NCI-H2196 treated with DMSO at 0.1 percent for 48 hours (cell line): ENCODE results near the gene PLEKHD1.
A peak's percentile ranks its signal among the peaks of the same experiment; 100 is the strongest.
"Not testable (repeated sequence)": the region's sequence is repeated elsewhere in the genome, so short reads cannot be mapped to it uniquely, and the experiment has no call there.

ENCODE experiments used
- DNase-seq: peaks from one replicate; lab custom pipeline; 2025; ENCODE audit not compliant: unreplicated experiment; lab: John Stamatoyannopoulos, UW

Gene PLEKHD1

DNA sequence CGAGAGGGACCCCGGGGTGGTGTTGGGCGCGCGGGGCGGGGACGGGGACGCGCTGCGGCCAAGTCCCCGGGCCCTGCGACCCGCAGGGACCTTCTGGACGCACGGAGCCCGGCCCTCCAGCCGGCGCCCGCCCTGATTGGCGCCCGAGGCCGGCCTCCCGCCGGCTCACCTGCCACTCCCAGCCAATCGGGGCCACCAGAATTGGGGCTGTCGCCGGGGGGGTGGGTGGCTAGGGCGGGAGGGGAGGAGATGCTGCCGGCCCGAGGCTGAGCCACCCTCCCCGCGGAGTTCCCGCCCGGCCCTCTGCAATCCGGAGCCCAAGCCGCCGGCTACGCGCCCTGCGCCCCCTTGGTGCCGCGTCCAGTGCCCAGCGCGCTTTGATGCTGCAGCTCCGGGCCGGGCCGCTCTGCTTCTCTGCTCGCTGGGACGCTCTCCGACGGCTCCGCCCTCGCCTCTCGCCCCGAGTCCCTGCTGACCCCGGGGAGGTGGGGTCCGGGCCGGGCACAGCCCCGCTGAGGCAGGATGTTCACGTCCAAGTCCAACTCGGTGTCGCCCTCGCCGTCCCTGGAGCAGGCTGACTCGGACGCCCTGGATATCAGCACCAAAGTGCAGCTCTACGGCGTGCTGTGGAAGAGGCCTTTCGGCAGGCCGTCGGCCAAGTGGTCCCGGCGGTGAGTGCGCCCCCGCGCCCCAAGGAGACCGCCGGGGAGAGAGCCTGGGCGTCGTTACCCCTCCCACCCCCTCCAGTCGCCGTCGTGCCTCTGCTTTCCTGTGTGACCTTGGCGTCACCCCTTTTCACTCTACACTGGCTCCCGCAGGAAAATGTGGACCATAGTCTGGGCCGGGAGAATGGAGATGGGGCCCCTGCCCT, at the start of gene PLEKHD1:
Gene PLEKHD1, plus strand, starts transcription at position 285 of the 871 bp plus-strand sequence. Its CDS starts 238 bp downstream, at position 523.
- DNase-seq, result peak; percentile 52

DNA sequence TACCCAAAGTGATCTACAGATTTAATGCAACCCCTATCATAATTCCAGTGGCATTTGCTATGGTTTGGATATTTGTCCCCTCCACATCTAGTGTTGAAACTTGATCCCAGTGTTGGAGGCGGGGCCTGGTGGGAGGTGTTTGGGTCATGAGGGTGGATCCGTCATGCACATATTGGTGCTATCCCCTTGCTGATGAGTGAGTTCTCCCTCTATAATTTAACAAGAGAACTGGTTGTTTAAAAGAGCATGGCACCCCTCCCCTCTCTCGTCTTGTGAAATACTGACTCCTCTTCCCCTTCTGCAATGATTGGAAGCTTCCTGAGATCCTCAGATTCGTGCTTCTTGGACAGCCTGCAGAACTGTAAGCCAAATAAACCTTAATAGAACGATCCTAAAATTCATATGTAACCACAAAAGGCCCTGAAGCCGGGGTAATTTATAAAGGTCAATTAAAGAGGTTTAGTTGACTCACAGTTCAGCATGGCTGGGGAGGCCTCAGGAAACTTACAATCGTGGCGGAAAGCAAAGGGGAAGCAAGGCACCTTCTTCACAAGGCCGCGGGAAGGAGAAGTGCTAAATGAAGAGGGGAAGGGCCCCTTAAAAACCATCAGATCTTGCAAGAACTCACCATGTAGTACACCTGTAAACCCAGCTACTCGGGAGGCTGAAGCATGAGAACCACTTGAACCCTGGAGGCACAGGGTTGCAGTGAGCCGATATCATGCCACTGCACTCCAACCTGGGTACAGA, 44.8 kb upstream of the PLEKHD1 start:
- DNase-seq, result no peak

DNA sequence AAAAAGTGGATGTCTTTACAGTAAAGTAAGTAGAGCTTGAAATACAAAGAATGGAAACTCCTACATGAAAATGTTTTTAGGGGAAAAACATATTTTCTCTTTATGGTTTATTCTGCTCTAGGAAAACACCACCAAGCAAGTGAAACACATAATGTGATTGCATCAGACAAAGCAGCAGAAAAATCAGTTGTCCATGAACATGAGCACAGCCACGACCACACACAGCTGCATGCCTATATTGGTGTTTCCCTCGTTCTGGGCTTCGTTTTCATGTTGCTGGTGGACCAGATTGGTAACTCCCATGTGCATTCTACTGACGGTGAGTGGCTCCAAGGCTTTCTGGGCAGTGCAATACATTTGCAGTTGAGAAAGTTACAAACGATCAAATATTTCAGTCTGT, 42.6 kb upstream of the PLEKHD1 start:
- no peak for DNase-seq

DNA sequence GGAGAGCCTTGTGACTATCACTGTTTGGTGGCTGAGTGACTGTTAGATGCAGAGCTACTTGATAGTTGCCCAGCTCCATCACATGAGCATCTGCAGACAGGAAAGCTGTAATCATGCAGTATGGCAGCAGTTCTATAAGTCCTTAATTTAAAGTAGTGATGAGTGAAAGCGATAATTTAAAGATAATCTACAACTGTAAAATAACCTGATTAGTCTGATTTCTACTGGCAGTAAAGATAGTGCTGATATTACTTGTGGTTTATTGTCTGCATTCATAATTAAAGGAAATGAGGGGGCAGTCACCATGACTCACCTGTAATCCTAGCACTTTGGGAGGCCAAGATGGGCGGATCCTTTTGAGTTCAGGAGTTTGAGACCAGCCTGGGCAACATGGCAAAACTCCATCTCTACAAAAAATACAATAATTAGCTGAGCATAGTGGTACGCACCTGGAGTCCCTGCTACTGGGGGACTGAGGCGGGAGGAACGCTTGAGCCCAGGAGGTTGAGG, 41.2 kb upstream of the PLEKHD1 start:
- no peak for DNase-seq

DNA sequence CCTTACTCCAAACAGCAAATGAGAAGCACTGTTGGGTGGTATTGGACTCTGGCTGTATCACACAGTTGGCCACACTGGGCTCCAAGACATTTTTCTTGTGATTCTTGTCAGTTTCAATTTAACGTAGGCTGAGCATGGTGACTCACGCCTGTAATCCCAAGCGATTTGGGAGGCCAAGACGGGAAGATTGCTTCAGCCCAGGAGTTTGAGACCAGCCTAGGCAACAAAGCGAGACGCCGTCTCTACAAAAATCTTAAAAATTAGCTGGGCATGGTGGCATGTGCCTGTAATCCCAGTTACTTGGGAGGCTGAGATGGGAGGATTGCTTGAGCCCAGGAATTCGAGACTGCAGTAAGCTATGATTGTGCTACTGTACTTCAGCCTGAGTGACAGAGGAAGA, 35.3 kb upstream of the PLEKHD1 start:
- DNase-seq, result no peak

DNA sequence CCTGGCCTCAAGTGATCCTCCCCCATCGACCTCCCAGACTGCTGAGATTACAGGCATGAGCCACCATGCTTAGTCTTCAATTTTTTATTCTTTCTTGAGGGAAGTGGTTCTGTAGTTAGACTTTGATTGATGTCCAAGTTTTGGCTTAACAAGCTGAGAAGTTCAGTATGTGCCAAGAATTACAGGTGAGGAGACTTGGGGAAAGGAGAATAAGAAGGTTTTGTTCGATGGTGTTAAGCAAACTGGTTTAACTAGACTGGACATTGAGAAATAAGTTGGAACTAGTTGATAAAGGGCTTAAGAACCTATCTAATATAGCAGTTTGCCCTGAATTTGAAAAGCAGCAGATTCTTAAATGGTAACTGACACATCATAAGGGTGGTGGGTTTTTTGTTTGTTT, 32.6 kb upstream of the PLEKHD1 start:
- DNase-seq, result no peak

DNA sequence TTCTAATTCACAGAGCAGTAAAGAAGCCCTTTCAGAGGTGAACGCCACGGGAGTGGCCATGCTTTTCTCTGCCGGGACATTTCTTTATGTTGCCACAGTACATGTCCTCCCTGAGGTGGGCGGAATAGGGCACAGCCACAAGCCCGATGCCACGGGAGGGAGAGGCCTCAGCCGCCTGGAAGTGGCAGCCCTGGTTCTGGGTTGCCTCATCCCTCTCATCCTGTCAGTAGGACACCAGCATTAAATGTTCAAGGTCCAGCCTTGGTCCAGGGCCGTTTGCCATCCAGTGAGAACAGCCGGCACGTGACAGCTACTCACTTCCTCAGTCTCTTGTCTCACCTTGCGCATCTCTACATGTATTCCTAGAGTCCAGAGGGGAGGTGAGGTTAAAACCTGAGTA, 26.2 kb upstream of the PLEKHD1 start:
- no peak for DNase-seq

DNA sequence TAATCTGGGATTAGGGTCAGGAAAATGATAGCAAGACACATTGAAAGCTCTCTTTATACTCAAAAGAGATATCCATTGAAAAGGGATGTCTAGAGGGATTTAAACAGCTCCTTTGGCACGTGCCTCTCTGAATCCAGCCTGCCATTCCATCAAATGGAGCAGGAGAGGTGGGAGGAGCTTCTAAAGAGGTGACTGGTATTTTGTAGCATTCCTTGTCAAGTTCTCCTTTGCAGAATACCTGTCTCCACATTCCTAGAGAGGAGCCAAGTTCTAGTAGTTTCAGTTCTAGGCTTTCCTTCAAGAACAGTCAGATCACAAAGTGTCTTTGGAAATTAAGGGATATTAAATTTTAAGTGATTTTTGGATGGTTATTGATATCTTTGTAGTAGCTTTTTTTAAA, 25.4 kb upstream of the PLEKHD1 start:
- no peak for DNase-seq

DNA sequence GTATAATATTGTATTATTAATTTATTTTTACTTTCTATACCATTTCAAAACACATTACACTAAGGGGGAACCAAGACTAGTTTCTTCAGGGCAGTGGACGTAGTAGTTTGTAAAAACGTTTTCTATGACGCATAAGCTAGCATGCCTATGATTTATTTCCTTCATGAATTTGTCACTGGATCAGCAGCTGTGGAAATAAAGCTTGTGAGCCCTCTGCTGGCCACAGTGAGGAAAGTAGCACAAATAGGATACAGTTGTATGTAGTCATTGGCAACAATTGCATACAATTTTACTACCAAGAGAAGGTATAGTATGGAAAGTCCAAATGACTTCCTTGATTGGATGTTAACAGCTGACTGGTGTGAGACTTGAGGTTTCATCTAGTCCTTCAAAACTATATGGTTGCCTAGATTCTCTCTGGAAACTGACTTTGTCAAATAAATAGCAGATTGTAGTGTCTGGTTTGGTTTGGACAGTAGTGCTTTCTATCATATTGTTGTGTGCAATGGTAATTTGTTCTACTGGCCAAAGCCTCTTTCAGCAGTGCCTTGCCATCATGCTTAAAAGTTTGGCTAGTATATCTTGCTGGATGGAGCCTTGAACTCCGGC, 24.3 kb upstream of the PLEKHD1 start:
- DNase-seq, result peak; percentile 45

DNA sequence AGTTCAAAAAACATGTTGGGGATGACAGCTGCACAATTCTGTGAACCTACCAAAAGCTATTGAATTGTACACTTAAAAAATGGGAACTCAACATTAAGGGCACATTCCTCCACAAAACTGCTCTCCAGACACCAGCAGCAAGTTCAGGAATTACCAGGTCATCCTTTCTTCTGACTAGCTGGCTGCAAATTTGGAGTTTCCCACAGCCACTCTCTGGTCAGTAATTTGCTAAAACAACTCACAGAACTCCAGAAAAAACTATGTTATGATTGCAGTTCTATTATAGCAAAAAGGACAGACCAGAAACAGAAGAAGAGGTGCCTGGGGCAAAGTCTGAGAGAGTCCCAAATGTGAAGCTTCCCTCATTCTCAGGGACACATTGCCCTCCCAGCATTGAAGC, 20.1 kb upstream of the PLEKHD1 start:
- no peak for DNase-seq

DNA sequence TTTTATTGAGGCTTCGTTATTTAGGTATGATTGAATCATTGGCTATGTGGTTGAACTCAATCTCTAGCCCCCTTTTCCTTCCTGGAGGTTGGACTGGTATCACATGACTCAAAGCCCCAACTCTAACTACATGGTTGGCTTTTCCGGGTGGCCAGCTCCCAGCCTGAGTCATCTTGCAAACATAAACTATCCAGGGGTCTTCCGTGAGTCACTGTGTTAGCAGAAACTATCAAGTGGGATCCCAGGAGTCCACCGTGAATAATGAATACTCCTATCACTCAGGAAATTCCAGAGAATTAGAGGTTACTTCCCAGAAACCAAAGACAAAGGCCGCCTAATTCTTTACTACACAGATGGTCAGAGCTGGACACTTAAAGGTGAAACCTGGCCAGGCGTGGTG, 19.7 kb upstream of the PLEKHD1 start:
- DNase-seq, result no peak

DNA sequence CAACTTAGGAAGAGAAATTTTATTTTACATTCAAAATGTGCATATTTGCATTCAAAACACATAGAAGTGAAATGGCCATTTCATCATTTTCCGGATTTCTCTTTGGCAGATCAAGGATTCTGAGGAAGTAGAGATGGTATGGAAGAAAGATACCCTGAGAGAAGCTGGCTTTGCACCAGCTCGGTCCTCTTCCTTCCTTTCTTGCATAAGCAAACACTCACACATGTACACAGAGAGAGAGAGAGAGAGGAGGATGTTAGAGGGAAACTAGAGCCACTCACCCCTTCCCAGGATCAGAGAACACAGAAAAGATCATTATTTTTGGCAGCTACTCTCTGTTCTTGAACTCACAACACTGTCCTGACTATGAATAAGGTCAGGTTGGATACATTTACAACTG, 15.6 kb upstream of the PLEKHD1 start:
- DNase-seq, result no peak

DNA sequence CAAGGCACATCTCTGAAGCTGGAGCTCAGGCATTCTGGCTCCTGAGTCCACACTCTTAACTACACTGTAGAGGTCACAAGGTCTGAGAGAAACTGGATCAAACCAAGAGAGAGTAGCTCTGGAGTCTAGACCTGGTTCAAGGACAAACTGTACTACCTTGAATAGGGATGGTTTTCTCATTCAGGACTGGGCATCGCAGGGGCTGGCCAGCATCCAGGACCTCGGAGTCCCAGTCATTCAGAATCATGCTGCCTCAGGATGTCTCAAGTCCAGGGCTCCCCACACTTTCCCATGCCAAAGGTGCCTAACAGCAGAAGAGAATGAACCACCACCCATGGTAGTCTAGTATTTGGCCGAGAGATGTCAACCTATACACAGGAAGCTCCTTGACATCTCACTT, 13.1 kb upstream of the PLEKHD1 start:
- DNase-seq, result no peak

DNA sequence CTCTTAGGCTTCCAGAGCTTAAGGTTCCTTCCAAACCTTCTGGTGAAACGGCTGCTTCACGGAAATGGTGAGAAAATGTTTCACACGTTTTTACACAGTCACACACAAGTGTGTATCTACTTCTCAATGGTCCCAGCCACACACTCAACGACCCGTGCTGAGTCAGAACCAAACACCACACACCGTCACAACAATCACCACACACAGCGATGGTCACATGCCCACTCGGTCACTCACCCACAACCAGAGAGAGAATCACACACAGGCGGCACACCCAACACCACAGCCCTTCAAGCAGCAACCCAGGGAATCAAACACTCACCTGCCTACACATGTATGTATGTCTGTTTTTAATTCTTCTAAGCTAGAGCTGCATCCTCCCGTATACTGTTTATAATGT, 12.6 kb upstream of the PLEKHD1 start:
- no peak for DNase-seq

DNA sequence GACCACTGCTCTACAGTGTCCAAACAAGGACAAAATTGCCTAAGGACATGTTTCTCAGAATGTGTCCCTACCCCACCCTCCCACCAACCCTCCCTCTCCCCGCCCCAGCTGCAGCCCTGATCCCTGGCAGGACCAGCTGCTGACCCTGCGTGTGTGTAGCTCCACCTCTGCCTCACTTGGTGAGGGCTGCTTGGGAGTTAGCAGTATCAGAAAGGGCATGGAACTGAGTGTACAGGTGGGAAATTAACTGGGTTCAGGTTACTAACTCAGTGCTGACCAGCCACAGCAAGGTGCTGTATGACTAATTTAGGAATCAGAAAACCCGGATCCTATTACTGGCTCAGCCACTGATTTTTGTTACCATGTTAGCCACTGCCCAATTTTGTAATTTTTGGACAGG, 11.3 kb upstream of the PLEKHD1 start:
- no peak for DNase-seq

DNA sequence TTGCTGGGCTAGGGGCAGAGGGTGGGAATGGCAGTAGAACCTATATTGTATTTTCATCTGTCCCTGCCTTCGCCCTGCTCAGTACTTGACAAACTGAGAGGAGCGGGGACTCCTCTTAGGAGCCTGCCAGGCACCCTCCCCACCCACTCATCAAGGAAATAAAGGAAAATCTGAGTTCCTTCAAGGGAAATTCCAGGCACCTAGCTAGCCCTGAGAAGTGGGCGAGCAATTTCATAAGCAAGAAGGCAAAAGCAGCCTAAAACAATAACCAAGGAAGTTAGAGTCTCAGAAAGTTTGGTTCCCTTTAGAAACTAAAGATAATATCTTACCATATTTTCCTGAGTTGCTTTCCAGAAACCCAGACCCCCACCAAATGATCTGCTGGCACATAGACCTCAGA, 10.6 kb upstream of the PLEKHD1 start:
- no peak for DNase-seq

DNA sequence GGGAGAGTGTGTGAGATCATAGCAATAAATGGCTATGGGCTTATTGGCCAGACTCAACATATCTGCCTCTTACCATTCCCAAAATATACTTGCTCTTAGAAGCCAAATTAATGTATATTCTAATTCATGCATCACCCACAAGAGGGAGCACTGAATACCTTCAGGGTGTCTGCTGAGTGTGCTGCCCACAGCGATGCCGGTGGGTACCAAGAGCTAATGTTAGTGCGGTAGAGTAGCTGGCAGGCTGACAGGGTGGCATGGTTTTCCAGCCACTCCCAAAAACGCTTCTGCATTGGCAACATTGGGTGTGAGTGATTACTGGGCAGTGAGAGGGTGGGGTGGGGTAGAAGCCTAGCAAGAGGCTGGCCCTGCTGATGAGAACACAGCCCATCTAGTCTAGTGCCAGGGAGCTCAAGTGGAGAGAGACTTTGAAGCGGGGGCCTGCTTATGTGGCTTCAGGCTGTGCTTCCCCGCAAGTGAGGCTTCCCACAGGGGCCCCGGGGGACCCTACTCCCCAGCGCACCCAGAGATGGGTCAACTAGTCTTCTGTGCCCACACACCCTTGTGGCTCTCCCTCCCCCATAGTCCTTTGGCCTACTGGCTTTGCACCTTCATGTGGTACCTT, 9.2 kb upstream of the PLEKHD1 start:
- no peak for DNase-seq

DNA sequence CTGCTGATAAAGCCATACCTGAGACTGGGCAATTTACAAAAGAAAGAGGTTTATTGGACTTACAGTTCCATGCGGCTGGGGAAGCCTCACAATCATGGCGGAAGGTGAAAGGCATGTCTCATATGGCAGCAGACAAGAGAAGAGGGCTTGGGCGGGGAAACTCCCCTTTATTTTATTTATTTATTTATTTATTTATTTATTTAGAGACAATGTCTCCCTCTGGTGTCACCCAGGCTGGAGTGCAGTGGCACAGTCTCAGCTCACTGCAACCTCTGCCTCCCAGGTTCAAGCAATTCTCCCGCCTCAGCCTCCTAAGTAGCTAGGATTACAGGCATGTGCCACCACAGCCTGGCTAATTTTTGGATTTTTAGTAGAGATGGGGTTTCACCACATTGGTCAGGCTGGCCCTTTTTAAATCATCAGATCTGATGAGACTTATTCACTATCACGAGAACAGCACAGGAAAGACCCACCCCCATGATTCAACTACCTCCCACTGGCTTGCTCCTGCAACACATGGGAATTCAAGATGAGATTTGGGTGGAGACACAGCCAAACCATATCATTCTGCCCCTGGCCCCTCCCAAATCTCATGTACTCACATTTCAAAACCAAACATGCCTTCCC, 7.6 kb upstream of the PLEKHD1 start:
- DNase-seq, result not testable (repeated sequence)

DNA sequence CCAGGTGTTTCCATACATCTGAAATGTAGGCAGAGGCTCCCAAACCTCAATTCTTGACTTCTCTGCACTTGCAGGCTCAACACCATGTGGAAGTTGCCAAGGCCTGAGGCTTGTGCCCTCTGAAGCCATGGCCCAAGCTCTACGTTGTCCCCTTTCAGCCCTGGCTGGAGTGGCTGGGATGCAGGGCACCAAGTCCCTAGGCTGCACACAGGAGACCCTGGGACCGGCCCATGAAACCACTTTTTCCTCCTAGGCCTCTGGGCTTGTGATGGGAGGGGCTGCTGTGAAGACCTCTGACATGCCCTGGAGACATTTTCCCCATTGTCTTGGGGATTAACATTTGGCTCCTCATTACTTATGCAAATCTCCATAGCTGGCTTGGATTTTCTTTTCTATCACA, 6.5 kb upstream of the PLEKHD1 start:
- not testable (repeated sequence) for DNase-seq

DNA sequence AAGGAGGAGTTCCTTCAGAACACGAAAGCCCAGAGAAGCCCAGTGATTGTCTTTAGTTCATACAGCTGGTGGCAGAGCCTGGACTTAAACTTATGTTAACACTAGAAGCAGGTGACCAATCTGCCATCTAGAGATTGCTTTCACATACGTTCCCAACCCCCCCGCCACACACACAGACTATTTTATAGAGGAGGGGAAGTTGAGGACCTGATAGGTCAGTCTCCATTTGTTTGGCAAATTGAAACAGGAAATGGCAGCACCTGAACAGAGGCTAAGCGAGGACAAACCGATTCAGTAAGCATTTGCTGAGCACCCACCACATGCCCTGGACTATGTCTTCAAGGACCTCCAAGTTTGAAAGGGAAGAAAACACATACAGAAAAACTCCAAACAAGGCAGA, 4.8 kb upstream of the PLEKHD1 start:
- DNase-seq, result no peak

DNA sequence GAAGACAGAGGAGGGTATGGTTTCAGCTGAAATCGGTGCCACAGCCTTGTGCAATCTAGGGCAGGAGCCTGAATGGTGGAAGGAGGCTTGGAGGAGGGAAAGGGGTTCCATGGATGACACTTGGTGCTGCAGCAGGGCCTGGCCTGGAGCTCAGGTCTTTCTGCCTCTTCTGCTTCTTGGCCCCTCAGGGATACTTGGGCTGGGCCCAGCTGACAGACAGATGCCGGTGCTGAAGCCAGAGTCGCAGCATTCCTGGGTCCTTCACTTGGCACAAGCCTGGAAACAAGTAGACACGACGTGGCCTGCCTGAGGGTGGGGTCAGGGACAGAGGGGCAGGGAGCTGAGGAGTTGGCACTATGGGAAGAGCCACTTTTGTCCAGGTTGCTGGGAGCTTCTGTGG, 4.4 kb upstream of the PLEKHD1 start:
- DNase-seq, result no peak
